ENCODE results near the gene GINS3.

Gene GINS3

GRCh38 chr16:58360041-58360634, 32.1 kb upstream of the GINS3 start (continued):
- TF ChIP-seq ZNF221 (tag by site-specific recombination; IDR thresholded peaks at IDR 0.05; ENCODE audit: borderline replicate concordance) (no peak), ZNF488 (tag by site-specific recombination; IDR thresholded peaks at IDR 0.05) (no peak), ZBTB21 (tag by site-specific recombination; IDR thresholded peaks at IDR 0.05) (no peak), ZNF426 (tag by site-specific recombination; IDR thresholded peaks at IDR 0.05) (no peak), ZNF626 (tag by site-specific recombination; IDR thresholded peaks at IDR 0.05) (peak; percentile 97), GLIS2 (tag by site-specific recombination; IDR thresholded peaks at IDR 0.05) (no peak), KLF8 (tag by site-specific recombination; IDR thresholded peaks at IDR 0.05) (0 out of 2 replicates have a peak, but pooled peaks have one; percentile 30), ZNF16 (tag by site-specific recombination; IDR thresholded peaks at IDR 0.05; ENCODE audit: low read depth) (no peak), ZNF335 (tag by site-specific recombination; conservative IDR thresholded peaks at IDR 0.05) (no peak), ZNF138 (tag by site-specific recombination; IDR thresholded peaks at IDR 0.05; ENCODE audit: borderline replicate concordance) (no peak), TRIM28 (IDR thresholded peaks at IDR 0.05; ENCODE audit: borderline replicate concordance, low read length) (peak; percentile 96), ZNF624 (tag by site-specific recombination; IDR thresholded peaks at IDR 0.05) (no peak), ZNF148 (tag by site-specific recombination; IDR thresholded peaks at IDR 0.05; ENCODE audit: borderline replicate concordance) (no peak), ZNF10 (tag by site-specific recombination; IDR thresholded peaks at IDR 0.05) (no peak), BCL11A (tag by site-specific recombination; IDR thresholded peaks at IDR 0.05; ENCODE audit: low read depth) (no peak), ZNF658 (tag by site-specific recombination; IDR thresholded peaks at IDR 0.05) (no peak), ZNF560 (tag by site-specific recombination; IDR thresholded peaks at IDR 0.05; ENCODE audit: borderline replicate concordance) (no peak), ZBTB10 (tag by site-specific recombination; IDR thresholded peaks at IDR 0.05) (no peak), RBAK (tag by site-specific recombination; IDR thresholded peaks at IDR 0.05) (peak; percentile 32; the same call in 1 of the 2 replicates), ZNF792 (tag by site-specific recombination; IDR thresholded peaks at IDR 0.05) (no peak), ZNF510 (tag by site-specific recombination; IDR thresholded peaks at IDR 0.05; ENCODE audit: insufficient replicate concordance) (no peak), GFI1B (tag by site-specific recombination; IDR thresholded peaks at IDR 0.05) (peak; percentile 57; the same call in 1 of the 2 replicates)
- TF ChIP-seq, protein P1, sequence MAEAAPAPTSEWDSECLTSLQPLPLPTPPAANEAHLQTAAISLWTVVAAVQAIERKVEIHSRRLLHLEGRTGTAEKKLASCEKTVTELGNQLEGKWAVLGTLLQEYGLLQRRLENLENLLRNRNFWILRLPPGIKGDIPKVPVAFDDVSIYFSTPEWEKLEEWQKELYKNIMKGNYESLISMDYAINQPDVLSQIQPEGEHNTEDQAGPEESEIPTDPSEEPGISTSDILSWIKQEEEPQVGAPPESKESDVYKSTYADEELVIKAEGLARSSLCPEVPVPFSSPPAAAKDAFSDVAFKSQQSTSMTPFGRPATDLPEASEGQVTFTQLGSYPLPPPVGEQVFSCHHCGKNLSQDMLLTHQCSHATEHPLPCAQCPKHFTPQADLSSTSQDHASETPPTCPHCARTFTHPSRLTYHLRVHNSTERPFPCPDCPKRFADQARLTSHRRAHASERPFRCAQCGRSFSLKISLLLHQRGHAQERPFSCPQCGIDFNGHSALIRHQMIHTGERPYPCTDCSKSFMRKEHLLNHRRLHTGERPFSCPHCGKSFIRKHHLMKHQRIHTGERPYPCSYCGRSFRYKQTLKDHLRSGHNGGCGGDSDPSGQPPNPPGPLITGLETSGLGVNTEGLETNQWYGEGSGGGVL (tag by site-specific recombination; IDR thresholded peaks at IDR 0.05) = no peak
- TF ChIP-seq, protein P2, sequence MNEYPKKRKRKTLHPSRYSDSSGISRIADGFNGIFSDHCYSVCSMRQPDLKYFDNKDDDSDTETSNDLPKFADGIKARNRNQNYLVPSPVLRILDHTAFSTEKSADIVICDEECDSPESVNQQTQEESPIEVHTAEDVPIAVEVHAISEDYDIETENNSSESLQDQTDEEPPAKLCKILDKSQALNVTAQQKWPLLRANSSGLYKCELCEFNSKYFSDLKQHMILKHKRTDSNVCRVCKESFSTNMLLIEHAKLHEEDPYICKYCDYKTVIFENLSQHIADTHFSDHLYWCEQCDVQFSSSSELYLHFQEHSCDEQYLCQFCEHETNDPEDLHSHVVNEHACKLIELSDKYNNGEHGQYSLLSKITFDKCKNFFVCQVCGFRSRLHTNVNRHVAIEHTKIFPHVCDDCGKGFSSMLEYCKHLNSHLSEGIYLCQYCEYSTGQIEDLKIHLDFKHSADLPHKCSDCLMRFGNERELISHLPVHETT (tag by site-specific recombination; IDR thresholded peaks at IDR 0.05) = peak; percentile 61; the same call in 1 of the 2 replicates
- TF ChIP-seq, protein P3, sequence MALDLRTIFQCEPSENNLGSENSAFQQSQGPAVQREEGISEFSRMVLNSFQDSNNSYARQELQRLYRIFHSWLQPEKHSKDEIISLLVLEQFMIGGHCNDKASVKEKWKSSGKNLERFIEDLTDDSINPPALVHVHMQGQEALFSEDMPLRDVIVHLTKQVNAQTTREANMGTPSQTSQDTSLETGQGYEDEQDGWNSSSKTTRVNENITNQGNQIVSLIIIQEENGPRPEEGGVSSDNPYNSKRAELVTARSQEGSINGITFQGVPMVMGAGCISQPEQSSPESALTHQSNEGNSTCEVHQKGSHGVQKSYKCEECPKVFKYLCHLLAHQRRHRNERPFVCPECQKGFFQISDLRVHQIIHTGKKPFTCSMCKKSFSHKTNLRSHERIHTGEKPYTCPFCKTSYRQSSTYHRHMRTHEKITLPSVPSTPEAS (tag by site-specific recombination; IDR thresholded peaks at IDR 0.05) = no peak
- TF ChIP-seq, protein P4, sequence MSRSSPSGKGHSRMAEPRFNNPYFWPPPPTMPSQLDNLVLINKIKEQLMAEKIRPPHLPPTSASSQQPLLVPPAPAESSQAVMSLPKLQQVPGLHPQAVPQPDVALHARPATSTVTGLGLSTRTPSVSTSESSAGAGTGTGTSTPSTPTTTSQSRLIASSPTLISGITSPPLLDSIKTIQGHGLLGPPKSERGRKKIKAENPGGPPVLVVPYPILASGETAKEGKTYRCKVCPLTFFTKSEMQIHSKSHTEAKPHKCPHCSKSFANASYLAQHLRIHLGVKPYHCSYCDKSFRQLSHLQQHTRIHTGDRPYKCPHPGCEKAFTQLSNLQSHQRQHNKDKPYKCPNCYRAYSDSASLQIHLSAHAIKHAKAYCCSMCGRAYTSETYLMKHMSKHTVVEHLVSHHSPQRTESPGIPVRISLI (tag by site-specific recombination; IDR thresholded peaks at IDR 0.05) = no peak

All from HEK293 (cell line).